Left colon (tissue), 2 donors: ENCODE data around the gene MAP2K6. TPM values are rescaled to one million over a fixed set of nuclear protein-coding genes. Genes with fewer than 3 reads are reported as not detected.

Experiments
- ATAC-seq: fragments of 200-7000 bp; cut with Tn5 transposase; one replicate; pipeline ENCODE4 v1.9.1; 2020; ENCODE audit warnings: mild to moderate bottlenecking, moderate library complexity
- DNase-seq, 2 donors: peaks; one replicate each; pipeline ENCODE4 v3.0.0-alpha.2; 2020
- intact Hi-C, 2 donors: fragments of 100-400 bp; cut with DNase I in 1 of 2; cut with micrococcal nuclease in 1 of 2; formaldehyde crosslinking; loops; one replicate each; pipeline versions ENCODE4 v1.11.2 to v1.14.0; 2022; cut with DNase I, micrococcal nuclease
- total RNA-seq, 2 donors: library from RNA; stranded (reverse); fragmentation: NEBNext Ultra II Directional; extraction: Animal tissue kit (Norgen Biotek cat#: 25700); gene quantifications; one replicate each; pipeline ENCODE4 v1.2.1, GENCODE V29; 2021
- donor health status: DM: no; HTN: no; CAD: no.
- donor health status: DM: yes; HTN: yes; CAD: no.

Gene MAP2K6
- total RNA-seq, 2 donors from 2014 or later: 58.4 to 128 TPM

DNA sequence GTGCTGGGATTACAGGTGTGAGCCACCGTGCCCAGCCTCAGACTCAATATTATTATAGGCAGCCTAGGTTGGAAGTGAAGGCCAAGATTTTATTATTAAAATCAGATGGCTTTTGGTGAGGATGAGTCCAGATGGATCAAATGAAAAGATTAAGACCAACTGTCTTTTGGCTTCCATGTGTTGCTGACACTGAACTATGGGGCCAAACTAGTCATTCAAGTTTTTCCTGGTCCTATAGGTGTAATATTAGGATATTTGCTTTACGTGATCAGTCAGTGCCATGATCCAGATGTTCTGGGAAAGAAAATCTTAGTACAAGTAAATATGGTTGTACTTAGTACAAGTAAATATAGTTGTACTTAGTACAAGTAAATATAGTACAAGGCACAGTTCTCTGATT is 140.6 kb downstream of the MAP2K6 start:
- DNase-seq: no peak
- ATAC-seq: no peak
- intact Hi-C loops: no loop called here

DNA sequence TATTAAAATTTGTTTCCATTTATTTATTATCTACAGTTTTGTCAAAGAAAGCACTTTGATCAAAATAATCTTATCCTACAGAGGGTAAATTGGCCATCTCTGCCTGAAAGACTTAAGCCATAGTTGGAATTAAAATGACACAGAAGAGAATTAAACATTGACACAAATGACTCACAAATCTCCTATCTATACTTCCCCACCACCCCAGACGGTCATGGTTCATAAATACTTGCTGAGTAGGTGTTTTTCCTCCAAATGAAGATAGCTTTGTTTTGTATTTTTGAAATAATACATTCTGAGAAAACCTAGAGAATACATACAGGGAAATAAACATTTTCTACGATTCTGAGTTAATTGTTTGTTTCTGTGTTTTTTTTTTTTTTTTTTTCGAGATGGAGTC is 142.8 kb downstream of the MAP2K6 start:
- ATAC-seq (no peak), DNase-seq (no peak)
- intact Hi-C loops: no loop called here

DNA sequence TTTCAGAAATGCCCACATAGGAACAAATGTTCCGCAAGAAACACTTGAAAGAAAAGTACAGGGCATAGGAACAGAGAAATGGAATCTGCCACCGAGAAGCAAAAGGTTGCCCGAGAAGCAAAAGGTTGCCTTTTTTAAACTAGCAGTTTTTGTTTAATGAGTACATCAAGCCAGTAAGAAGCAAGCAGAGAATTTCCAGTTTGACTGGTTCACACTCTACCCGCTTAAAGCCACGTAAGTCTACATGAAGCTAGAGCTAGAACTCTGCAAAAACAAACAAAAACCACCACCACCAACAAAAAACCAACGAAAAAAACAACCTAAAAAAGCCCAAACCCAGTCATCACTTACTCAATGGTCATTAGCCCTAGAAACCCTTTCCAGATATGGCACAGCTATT is 144.3 kb downstream of the MAP2K6 start:
- DNase-seq (no peak), ATAC-seq (no peak)
- intact Hi-C loops: no loop called here

DNA sequence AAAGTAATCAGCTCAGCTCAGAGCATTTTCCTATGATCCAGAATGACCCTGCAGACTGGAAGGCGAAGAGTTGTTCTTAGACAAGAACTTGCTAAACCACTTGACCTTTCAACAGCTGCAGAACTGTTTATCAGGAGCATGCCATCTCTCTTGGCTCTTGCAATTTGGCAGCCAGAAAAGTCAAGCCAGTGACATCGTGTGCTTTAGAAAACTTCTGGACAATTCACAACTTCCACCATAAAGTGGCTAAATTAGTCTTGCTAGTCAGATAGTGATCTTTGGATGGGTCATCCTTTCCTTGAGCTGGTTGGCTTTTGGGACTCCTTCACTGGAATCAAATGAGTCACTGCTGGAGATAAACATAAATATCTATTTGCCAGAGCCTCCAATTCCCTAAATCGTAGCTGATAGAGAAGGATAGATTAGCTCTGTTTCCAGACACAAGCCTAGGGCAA is 146.5 kb downstream of the MAP2K6 start:
- intact Hi-C loops: no loop called here
- no peak for DNase-seq
- ATAC-seq: no peak

DNA sequence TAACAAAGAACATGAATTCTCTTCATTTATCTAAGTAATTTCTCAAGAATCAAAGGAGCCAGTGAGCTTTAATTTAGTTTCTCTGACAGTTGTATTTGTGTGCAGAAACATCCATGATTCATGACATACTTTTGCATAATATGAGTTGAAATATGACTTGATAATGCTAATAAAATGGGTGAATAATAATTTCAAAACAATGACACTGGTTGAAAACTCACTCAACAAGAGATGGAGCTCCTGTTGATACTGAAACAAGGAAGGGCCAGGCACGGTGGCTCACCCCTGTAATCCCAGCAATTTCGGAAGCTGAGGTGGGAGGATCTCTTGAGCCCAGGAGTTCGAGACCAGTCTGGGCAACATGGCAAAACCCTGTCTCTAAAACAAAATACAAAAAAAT is 147.0 kb downstream of the MAP2K6 start:
- ATAC-seq: no peak
- DNase-seq: no peak
- intact Hi-C loops: no loop called here

DNA sequence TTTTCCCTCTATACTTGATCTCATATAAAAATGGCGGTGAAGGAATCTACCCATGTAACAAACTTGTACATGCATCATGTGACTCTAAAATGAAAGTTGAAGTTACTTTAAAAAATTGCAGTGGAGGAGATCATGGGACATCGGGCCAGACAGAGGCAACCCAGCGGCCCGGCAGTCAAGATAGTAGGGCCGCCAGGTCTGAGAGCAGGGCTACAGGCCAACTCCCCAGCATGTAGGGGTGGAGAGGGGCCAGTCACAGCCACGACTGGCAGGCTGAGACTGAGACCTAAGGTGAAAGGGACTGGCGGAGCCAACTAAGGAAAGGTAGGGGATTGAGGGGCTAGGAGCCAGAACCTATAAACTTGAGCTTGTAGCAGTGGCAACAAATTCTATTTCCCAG is 150.9 kb downstream of the MAP2K6 start:
- DNase-seq (no peak), ATAC-seq (no peak)
- intact Hi-C loops: loop anchor here in 1 of 2 donors (5.0 kb wide), 2 partner anchors 577 to 987 kb away; no protein-coding TSS in a partner anchor

DNA sequence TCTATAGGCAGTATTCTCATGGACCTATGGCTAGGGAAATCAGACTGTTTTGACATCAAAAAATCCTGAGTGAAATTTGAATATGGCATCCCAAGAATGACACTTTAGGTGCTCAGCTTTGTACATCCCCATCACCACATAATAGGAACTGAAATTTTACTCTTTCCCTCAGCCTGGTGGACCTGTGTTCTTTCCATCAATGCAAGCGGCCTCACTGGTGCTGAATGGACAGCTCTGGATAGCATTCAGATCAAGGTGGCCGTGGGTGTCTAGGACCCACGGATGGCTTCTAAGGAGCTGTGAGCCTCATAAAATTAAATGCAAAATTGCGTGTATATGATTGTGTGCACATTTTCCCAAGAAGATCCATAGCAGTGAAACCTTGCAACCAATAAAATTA is 152.6 kb downstream of the MAP2K6 start:
- ATAC-seq (no peak), DNase-seq (no peak)
- intact Hi-C loops: loop anchor here in 1 of 2 donors (5.0 kb wide), 2 partner anchors 575 to 985 kb away; no protein-coding TSS in a partner anchor

DNA sequence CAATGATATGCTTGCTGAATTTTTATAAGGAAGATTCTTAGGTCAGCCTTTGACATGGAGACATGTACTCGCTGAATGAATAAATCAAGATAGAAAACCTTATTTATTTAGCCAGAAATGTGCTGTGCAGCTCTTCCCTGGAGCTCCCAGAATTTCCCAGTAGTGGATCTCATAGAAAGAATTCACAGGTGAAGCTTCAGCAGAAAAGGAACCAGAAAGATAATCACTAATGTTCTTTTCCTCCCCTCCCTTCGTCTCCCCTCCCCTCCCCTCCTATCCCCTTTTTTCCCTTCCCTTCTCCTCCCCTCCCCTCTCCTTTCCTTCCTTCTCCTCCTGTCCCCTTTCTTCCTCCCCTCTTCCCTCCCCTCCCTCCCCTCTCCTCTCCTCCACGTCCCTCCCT is 158.2 kb downstream of the MAP2K6 start:
- no peak for ATAC-seq
- intact Hi-C loops: no loop called here

DNA sequence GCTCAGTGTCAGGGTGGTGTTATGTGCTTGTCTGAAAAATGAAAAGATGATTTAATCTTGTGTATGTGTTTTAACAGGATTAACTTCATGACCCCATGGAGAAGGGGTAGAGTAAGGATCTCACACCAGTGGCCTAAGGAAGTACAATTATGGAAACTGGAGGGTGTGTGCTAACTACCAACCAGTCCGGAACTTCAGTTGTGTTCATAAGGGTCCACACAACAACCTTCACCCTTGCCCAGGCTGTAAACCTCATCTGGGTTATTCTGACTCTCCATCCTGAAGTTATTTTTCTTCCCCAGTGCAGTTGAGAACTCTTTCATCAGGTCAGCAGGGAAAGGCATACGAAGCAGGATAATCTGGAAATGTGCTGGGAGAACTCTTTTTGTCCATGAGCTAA is 158.9 kb downstream of the MAP2K6 start:
- ATAC-seq: no peak
- DNase-seq: no peak
- intact Hi-C loops: no loop called here

More for the DNA sequence above, 158.2 kb downstream of the MAP2K6 start:
- no peak for DNase-seq

DNA sequence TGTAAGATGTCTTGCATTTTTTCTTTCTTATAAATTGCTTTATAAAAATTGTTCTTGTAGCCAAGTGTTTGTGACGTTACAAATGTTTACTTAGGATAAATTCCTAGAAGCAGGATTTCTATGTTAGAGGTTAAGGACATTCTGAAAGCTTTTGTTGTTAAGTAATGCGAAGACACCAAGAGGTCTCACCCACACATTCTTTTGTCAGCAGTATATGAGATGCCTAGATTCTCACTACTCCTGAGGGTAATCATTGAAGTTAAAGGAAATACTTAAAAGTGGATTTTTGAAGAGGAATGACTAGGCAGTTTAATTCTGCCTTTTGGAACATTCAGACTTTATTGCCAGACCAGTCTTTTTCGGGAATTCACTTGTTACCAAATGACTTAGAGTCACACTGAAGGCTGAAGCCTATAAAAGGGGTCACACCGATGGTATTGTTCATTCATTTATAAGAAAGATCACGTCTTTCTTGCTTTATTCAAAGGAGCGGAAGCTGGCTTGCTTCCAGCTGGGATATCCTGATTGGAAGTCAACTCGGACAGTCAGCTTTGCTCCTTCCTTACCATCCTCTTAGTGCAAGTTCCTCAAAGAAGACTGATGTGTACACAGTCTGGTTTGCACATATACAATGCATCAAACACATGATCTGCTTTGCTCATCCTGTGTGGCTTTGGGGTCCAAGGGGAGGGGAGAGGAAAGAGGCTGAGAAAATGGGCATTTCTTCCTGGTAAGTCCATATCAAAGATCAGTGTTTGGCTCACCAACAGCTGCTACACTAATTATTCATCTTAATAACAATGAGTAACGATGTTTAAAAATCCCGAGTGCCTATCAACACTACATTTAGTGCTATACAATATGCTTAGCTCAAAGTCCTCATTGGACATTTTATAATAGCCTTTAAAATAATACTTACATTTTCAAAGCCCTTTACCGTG is 160.0 kb downstream of the MAP2K6 start:
- ATAC-seq (no peak), DNase-seq (no peak)
- intact Hi-C loops: no loop called here

DNA sequence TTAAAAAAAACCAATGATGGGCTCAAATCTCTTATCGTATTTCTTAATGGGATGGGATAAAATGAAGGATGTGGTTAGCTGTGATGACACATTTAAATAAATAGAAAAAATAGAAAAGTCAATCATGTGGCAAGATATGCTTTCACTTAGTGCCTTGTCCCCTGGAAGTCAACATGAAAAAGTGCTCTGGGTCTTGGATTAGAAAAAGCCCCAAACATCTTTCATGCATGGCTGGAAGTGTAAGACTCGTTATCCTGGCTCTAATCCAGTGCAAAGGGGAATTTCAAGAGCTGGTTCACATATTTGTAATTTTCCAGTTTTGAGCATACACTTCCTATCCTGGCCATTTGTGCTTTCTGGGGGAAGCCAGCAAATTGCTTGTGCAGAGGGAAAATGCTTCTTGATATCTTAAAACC is 160.9 kb downstream of the MAP2K6 start:
- intact Hi-C loops: no loop called here
- no peak for ATAC-seq

DNA sequence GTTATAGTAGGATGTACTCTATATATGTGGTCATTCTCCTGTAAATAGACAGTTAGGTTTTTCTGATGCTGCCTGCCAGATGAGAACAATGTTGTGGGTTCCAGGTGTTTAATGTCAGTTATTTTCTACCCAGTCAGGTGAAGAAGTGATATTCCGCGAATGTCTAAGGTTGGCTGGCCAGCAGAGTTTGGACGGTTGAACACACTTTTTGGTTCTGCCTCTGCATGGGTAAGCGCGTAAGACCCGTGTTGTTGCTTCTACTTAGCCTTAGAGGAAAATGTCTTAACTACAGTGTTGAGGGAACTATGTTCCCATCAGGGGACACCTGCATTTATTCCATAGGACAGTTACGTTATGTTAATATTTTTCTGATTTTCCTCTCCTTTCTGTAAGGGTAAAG is 162.6 kb downstream of the MAP2K6 start:
- intact Hi-C loops: no loop called here
- no peak for DNase-seq
- ATAC-seq: no peak

More for the DNA sequence above, 160.9 kb downstream of the MAP2K6 start:
- DNase-seq: no peak

DNA sequence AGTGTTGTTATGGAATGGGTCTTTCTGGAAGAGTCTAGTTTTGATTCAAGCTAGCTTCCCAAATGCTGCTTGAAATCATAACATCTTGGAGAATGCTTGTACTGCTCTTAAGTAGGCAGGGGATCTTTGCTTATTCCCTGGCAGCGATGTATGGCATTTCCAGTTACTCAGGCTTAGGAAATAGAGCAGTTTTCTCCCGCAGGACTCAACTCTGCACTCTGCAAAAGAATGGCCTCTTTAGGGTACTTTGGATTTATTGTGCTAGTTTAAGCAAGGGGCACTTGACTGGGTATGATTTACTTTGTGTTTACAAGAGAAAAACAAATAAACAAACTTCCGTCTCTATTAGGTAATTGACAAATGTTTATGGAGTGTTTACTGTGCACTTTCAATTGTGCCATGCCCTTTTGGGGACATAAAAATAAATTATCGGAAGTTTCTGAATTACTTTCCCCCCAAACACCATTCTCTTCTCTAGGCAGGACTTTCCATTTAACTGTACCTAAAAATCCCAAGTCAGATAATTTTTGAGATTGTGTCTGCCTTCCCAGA is 164.0 kb downstream of the MAP2K6 start:
- intact Hi-C loops: no loop called here
- no peak for DNase-seq
- ATAC-seq: no peak

DNA sequence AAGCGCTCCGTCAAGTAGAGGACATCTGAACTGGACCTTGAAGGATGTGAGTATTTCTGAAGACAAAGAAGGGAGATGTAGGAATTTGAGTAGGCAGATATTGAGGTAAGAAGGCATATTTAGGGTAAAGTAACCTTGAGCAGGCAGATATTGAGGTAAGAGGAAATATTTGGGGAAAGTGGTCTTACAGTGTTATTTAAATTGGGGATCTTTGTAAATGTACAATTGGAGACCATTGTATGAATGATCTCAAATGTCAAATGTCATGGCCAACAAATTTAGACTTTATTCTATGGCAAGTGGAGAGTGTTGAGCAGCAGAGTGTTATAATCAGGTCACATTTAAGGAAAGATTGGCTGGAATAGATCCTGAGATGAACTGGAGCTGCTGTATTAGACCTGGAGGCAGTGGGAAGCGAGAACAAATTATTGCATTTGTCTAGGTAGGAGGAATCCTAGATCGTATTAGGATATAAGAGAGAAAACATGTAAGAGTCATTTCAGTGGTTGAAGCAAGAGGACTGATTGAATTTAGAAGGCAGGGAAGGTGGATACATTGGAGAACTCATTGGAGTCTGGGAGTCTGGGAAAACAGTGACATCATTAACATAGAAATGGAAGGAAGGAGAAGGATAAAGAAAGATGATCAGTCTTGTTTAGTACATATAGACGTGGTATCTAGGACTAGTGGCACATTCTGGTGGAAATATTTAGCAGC is 165.6 kb downstream of the MAP2K6 start:
- no peak for ATAC-seq
- no peak for DNase-seq
- intact Hi-C loops: no loop called here

DNA sequence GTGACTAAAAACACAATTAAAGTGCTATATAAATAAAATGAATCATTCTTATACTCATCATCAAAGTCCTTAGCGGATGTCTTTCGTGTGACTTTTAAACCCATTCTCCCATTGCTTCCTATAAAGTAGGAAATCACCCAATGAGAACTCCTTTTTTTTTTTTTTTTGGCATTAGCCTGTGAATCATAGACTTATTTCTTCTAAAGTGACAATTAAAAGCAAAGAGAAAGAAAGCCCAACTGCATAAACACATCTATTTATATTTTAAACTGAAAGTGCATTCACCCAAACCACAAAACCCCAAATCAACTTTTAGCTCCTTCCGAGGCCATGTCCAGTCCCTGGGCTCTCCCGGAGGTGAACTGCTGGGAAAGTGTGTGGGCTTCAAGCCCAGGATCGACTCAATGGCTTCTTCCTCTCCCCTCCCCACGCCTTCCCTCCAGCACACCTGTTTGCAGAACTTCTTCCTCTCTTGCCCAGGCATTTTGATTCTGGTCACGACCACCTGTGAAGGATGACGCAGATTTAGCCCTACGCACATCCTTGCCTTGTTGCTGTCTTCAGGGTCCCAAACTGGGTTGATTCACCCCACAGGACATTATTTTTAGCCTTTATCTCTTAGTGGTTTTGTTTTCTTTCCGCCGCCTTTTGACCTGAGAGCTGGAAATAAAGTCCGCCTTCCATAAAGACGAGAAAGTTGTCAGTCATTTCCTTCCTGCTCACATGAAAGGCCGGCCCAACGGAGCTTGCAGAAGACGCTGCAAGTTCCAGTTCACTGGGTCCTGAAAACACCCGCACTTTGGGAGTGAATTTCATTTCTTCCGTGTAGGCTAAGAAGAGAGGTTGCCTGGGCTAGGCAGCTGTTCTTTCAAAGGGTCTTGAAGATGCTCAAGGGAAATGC is 166.8 kb downstream of the MAP2K6 start:
- intact Hi-C loops: no loop called here
- ATAC-seq (no peak), DNase-seq (no peak)

DNA sequence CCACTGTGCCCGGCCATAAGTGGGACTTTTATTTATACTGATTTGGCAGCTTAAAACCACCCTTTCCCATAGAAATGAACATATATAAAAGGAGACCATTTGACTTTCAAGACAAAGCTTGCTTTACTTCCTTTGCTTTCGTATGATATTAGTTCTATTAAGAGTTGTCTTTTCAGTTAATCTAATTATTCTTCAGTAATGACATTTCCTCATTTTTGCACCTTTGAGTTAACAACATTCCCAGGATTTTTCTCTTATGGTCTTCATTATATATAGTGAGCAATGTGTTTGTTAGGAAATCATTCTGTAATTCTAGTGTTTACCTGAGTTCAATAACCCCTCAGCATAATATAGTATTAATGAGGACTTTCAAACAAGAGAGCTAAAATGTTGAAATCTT is 173.8 kb downstream of the MAP2K6 start:
- DNase-seq (no peak), ATAC-seq (no peak)
- intact Hi-C loops: no loop called here

DNA sequence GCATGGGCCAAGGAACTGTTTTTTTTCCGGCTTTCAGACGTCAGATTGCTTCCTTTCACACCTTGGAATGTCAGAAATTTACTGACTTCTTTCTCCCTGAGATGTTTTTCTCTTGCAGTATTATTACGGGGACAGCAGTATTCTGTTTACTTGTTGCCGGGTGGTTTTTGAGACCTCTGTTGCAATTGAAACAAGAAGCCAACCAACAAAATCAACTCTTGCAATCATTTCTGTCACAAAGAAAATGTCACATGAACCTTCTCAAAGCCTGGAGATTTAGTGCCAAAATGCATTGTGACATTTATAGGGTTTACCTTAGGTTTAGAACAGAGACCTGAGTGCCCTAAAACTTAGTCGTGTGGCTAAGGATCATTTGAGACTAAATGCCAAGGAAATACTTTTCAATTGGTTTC is 174.3 kb downstream of the MAP2K6 start:
- intact Hi-C loops: no loop called here
- ATAC-seq (no peak), DNase-seq (no peak)

DNA sequence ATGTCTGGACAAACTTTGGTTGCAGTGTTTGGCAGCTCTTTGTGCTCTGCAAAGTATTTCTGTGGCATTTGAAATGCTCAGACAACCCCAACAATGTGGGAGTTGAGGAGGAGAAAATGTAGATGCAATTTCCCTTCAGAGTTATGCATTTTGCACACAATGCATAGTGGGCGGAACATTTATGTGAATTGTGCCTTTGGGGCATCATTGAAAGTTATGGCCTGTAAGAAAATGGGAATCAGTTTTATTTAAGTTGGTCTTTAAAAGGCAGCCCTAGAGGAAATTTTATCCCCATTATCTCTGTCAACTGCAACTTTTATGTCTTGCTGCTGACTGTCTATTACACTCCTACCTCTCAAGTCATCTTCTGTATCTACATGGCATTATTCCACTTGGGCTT is 176.2 kb downstream of the MAP2K6 start:
- intact Hi-C loops: no loop called here
- DNase-seq: no peak
- no peak for ATAC-seq
